ENCODE data around the gene STXBP4. TPM values are rescaled to one million over a fixed set of nuclear protein-coding genes. Genes with fewer than 3 reads are reported as not detected.
A peak's percentile ranks its signal among the peaks of the same experiment; 100 is the strongest.

The STXBP4 gene
- total RNA-seq, 1 donor from 2014 or later = 5.1 TPM

- no peak for DNase-seq (ENCODE audit: low read depth)
- H3K4me3 ChIP-seq (ENCODE audit: low read depth, low read length) = no peak overlapping the region
- TF ChIP-seq CTCF (conservative IDR thresholded peaks at IDR 0.05; ENCODE audit: low read depth, low read length) = no peak
These were observed 191.9 kb downstream of the STXBP4 start for GRCh38 chr17:55160501-55160900.

GRCh38 chr17:55161935-55162555, 193.5 kb downstream of the STXBP4 start:
- H3K4me3 ChIP-seq (ENCODE audit: low read depth, low read length) = no peak overlapping the region
- no peak for TF ChIP-seq CTCF (conservative IDR thresholded peaks at IDR 0.05; ENCODE audit: low read depth, low read length)
- DNase-seq (ENCODE audit: low read depth) = peak; percentile 97

- TF ChIP-seq CTCF (conservative IDR thresholded peaks at IDR 0.05; ENCODE audit: low read depth, low read length) = no peak
- DNase-seq (ENCODE audit: low read depth) = no peak
- H3K4me3 ChIP-seq (ENCODE audit: low read depth, low read length) = no peak overlapping the region
These were observed 194.0 kb downstream of the STXBP4 start for GRCh38 chr17:55162556-55162946.

GRCh38 chr17:55163408-55163807, 194.8 kb downstream of the STXBP4 start:
- no peak for DNase-seq (ENCODE audit: low read depth)
- no peak overlapping the region for H3K4me3 ChIP-seq (ENCODE audit: low read depth, low read length)
- no peak for TF ChIP-seq CTCF (conservative IDR thresholded peaks at IDR 0.05; ENCODE audit: low read depth, low read length)

GRCh38 chr17:55166506-55166905, 197.9 kb downstream of the STXBP4 start:
- TF ChIP-seq CTCF (conservative IDR thresholded peaks at IDR 0.05; ENCODE audit: low read depth, low read length) = no peak
- no peak overlapping the region for H3K4me3 ChIP-seq (ENCODE audit: low read depth, low read length)
- DNase-seq (ENCODE audit: low read depth) = no peak

- DNase-seq (ENCODE audit: low read depth) = no peak
- H3K4me3 ChIP-seq (ENCODE audit: low read depth, low read length) = no peak overlapping the region
- TF ChIP-seq CTCF (conservative IDR thresholded peaks at IDR 0.05; ENCODE audit: low read depth, low read length) = no peak
These were observed 198.6 kb downstream of the STXBP4 start for GRCh38 chr17:55167024-55167725.
